CD1c-positive myeloid dendritic cell (primary cell): ENCODE measurements around the gene SLC6A18.
"Not testable (repeated sequence)": the region's sequence is repeated elsewhere in the genome, so short reads cannot be mapped to it uniquely, and the experiment has no call there.

Source experiments
- DNase-seq: peaks from one replicate; pipeline ENCODE4 v3.0.0-alpha.2; 2016; ENCODE audit errors: extremely low spot score

Gene SLC6A18

DNA sequence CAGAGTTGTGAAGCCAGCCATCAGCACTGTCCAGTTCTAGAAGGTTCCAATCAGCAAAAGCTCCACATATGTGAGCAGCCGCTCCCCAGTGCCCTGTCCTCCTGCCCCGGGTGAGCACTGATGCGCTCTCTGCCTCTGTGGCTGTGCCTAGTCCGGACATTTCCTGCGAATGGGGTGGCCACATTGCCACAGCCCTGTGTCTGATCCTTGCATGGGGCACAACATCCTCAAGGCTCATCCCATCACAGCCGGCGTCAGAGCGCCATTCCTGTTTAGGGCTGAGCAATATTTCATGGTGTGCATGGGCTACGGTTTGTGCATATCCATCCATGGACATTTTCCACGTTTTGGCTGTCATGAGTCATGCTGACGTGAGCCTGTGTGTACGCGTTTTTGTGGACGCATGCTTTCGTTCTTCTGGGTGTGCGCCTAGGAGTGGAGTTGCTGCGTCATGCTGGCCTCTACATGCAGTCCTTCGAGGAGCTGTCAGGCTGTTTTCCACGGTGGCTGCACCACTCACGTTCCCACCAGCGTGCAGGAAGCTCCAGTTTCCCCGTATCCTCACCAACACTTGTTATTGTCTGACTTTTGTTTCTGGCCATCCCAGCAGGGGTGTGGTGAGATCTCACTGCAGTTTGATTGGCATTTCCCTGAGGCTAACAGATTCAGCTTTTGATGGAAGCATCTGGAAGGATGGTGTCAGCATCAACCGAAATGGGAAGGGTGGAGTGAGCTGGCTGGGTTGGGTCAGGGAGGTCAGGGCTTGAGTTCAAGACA is 9.7 kb upstream of the SLC6A18 start:
- DNase-seq, result no peak

DNA sequence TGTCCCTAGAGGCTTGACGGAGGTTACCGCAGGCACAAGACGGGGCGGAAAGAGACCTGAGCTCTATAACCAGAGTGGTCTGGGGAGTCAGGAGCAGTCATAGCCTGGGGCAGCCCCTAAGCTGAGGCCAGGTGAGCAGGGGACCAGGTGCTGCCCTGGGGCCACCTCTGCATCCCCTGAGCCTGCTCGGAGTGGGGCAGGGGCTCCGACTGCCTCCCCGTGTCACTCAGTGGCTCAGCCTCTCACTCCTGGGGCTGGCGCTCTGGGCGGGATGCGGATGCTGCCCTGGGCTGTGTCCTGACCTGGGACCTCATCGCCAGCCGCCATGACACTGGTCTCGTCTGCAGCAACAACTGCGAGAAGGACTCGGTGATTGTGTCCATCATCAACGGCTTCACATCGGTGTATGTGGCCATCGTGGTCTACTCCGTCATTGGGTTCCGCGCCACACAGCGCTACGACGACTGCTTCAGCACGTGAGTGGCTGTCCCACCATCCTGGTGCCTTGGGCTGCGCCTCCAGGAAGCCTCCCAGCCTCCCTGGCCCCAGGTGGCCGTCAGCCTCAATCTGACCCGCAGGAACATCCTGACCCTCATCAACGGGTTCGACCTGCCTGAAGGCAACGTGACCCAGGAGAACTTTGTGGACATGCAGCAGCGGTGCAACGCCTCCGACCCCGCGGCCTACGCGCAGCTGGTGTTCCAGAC is 8.8 kb upstream of the SLC6A18 start:
- DNase-seq, result no peak

DNA sequence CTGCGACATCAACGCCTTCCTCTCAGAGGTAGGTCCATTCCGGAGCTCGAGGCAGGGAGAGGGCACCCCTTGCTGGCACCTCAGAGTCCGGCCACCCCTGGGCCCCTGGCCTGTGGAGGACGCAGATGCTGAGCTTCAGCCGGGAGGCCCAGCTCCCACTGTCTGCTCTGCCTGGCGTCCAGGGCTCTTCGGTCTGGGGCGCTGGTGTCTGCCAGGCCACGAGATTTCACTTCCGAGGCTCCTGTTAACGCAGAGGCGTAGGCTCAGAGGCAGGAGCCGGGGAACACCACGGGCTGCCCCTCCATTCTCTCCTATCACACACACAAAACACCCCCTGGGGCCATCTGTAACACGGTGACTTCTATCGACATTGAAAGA is 8.3 kb upstream of the SLC6A18 start:
- no peak for DNase-seq

DNA sequence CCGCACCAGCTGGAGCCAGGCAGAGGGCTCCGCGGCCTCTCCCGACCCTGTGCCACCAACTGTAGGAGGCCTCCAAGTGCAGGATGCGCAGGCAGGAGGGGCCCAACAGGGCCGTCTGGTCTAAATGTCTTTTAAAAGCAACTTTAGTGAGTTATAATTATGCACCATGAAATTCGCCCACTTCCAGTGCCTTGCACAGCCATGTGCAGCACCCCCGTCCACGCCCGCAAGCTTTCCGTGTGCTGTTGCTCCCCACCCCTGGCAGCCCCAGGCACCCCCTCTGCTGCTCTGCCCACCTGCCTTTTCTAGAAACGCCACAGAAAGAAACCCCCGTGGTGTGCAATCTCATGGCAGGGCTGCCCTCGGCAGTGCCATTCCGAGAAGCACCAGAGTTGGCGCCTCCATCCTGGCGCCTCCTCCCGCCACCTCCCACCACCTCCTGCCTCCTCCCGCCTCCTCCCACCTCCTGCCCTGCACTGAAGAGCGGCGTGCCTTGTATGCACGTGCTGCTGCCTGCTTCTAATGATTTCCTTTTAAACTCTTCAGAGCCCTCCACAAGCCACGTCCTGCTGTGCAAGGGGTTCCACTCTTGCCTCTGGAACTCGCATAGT is 7.5 kb upstream of the SLC6A18 start:
- no peak for DNase-seq

DNA sequence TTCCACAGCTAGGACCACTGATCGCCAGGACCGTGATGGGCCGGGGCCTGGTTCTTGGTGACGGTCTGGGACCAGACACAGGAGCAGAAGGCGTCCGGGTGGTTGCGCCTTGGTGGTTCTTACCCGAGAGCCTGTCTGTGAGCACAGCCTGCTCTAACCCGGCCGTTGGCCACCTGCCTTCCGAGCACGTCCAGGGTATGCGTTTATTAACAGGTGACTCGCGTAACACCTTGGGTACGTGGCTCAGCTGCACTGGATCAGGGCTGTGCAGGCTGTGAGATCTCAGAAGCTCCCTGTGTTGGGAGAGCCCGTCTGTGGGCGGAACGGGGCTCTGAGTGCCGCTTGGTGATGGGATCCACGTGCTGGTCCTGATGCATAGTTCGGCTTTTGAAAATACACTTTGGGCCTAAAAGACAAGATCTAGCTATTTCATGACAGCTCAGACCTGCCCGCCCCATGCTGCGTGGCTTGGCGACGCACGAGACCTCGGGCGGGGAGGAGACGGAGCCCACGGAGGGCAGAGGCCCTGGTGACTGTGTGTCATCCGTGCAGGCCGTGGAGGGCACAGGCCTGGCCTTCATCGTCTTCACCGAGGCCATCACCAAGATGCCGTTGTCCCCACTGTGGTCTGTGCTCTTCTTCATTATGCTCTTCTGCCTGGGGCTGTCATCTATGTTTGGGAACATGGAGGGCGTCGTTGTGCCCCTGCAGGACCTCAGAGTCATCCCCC is 6.7 kb upstream of the SLC6A18 start:
- no peak for DNase-seq

DNA sequence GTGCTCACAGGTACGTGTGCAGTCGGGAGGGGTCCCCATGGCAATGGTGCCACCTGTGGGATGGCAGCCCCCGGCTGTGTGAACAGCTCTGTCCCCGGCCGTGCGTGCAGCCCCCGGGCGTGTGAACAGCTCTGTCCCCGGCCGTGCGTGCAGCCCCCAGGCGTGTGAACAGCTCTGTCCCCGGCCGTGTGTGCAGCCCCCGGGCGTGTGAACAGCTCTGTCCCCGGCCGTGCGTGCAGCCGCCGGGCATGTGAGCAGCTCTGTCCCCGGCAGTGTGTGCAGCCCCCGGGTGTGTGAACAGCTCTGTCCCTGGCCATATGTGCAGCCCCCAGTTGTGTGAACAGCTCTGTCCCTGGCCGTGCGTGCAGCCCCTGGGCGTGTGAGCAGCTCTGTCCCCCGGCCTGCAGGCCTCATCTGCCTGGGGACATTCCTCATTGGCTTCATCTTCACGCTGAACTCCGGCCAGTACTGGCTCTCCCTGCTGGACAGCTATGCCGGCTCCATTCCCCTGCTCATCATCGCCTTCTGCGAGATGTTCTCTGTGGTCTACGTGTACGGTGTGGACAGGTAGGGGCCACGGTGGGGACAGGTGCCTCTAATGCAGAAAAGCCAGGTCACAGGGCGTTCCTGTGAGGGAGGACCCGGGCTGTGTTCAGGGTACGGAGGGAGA is 5.9 kb upstream of the SLC6A18 start:
- DNase-seq, result no peak

DNA sequence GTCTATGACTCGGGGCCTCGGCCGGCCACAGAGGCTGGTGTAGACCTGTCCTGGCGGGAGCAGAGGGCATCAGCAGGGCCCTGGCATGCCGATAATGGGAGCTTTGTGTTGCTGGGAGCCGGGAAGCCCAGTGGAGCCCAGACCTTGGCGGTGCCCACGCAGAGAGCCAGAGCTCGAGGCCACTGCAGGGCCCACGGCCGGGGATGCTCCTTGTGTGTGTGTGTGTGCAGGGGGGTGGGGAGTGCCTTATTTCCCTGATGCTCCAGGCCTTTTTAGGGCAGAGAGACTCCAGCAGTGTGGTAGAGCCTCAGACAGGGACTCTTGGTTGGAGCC is 5.4 kb upstream of the SLC6A18 start:
- DNase-seq, result no peak

DNA sequence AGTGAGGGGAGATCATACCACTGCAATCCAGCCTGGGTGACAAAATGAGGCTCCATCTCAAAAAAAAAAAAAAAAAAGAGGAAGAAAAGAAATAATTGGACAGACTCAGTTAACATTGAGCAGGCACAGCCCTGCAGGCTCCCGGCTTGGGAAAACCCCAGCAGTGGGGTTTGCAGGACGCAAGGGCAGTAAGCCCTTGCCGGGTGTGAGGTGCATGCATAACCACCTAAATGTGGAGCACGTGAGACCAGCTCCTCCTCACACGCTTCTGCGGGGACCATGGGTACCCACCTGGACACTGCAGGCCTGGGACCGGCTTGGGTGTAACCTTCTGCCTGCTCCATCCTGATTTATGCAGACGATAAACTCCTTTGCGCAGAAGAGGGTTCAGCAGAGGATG is 4.8 kb upstream of the SLC6A18 start:
- DNase-seq, result no peak

DNA sequence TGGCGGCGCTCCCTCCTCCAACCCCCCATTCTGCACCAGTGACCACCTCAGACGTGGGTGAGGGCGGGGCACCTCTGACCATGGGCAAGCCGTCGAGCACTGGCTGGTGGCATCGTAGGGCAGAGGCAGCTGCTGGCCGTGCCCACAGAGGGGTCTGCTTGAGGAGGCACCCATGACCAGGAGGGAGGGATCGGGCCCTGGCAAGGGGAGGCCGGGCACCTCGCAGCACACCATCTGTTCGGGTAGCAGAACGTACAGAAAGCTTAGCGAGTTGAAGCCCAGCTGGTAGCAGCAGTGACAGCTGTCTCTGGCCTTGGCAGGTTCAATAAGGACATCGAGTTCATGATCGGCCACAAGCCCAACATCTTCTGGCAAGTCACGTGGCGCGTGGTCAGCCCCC is 4.3 kb upstream of the SLC6A18 start:
- DNase-seq, result no peak

DNA sequence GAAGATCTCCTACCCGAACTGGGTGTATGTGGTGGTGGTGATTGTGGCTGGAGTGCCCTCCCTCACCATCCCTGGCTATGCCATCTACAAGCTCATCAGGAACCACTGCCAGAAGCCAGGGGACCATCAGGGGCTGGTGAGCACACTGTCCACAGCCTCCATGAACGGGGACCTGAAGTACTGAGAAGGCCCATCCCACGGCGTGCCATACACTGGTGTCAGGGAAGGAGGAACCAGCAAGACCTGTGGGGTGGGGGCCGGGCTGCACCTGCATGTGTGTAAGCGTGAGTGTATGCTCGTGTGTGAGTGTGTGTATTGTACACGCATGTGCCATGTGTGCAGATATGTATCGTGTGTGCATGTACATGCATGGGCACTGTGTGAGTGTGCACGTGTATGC is 3.5 kb upstream of the SLC6A18 start:
- DNase-seq, result no peak

DNA sequence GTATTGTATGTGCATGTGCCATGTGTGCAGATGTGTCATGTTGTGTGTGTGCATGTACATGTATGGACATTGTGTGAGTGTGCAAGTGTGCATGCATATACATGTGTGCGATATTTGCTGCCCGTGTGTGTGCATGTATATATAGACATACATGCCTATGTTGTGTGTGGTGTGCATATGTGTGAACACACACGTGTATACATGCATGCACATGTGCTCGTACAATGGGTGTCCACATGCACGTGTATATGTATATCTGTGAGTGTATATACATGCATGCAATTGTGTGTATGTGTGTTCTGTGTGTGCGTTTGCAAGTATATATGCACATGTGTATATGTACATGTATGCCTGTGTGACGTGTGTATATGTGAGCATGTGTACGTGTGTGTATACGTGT is 3.0 kb upstream of the SLC6A18 start:
- DNase-seq, result no peak

DNA sequence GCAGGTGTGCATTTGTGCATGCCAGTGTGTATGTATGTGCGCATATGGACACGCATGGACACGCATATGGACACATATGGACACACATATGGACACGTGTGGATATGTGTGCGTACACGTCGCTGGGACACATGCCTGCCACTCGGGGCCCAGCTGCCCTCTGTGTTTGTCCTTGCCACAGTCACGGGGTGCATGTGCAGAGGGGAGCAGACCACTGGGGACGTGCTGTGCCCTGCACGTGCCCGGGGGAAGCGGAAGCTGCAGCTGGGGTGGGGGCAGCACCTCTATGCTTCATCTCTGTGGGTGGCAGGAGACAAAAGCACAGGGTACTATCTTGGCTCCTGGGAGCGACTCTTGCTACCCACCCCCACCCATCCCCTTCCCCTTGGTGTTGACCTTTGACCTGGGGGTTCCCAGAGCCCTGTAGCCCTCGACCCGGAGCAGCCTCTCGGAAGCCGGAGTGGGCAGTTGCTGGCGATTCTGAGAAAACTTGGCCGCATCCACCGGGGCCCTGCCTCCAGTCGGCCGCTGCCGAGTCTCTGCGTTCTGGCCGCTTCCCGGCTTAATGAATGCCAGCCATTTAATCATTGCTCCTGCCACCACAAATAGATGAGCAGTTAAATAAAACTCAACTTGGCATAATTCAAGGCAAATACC is 2.4 kb upstream of the SLC6A18 start:
- no peak for DNase-seq

DNA sequence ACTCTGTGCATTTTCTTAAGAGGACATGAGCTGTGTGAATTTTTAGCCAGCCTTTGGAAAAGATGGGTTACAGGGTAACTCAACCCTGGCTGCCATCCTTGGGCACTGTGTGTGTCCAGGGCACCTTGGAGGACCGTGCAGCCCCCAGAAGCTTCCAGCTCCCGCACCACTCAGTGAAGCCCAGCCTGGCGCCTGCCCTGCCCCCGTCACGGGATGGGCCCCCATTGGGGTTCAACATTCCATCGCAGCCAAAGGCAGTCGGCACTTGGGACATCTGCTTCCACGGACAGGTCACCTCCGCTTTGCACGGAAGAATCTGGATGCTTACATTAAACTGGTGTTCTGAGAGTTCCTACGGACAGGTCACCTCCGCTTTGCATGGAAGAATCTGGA is 1.9 kb upstream of the SLC6A18 start:
- DNase-seq, result no peak

DNA sequence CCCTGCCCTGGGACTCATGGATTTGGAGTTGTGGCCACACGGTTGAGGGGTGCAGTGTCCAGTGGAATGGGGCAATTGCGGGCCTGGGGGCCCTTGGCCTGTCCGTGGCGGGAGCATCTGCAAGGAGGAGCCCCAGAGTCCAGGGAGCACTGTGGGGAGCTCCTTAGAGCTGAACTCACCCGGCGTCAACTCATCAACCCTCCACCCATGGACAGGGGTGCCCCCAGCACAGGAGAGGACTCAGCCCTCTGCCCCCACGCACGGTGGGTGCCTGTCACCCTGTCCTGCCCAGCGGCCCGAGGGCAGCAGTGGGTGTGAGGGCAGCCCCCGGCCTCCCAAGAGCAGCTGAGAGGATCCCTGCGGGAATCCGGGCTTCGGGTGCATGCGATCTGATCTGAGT is 550 bp upstream of the SLC6A18 start:
- DNase-seq, result no peak

DNA sequence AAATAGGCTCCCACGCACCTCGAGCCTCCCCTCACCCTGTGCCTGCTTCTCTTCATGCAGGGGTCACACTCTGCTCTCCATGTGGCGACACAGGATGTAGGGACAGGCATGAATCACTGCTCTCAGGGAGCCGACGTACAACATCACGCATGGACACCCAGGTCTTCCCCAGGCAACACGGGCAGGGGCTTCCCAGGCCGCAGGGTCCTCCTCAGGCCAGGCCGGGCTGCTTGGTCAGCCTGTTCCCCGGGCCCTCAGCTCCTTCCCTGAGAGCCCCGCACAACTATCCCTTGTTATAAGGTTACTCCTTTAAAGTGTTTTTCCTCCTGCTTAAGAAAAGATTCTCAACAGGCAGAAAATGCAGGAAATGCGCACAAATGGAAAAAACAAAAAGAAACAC is 1.1 kb downstream of the SLC6A18 start:
- no peak for DNase-seq

DNA sequence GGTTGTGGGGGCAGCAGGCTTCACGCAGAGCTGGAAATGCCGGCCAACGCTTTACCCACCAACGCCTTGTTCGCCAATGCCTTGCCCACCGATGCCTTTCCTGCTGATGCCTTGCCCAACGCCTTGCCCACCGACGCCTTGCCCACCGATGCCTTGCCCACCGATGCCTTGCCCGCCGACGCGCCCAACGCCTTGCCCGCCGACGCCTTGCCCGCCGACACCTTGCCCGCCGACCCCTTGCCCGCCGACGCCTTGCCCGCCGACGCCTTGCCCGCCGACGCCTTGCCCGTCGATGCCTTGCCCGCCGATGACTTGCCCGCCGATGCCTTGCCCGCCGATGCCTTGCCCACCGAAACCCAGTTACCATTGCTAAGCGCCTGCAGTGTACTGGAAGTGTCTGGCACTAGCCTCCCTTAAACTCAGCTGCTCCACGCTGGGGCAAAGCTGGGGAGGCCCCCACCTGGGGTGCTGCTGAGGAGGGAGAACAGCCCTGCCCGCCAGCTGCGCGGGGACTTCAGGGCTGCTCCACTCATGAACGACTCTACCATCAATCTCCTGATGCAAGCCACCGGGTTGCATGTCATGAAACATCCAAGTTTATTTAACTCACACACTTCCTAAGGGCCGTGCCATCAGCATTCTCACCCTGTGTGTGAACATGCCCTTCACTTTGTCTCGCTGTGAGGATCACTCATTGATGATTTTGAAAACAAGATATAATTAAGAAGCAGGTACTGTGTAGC is 1.8 kb downstream of the SLC6A18 start:
- DNase-seq, result no peak

DNA sequence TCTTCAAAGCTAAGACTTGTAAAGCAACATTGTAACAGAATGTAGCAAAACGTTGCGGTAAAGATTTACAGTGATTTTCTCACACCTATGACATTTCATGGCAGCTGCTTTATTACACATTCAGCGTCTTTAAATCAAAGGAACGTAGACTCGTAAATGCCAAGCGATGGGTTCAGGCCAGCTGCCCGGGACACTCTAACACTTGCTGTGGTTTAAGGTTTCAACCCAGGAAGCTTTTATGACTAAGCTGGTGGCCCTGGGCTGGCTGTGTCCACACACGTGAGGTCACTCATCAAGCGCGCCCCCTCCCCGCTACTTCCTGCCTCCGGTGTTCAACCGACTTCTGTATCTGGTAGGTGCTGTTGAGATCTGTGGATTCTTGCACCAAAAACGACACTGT is 2.5 kb downstream of the SLC6A18 start:
- no peak for DNase-seq

DNA sequence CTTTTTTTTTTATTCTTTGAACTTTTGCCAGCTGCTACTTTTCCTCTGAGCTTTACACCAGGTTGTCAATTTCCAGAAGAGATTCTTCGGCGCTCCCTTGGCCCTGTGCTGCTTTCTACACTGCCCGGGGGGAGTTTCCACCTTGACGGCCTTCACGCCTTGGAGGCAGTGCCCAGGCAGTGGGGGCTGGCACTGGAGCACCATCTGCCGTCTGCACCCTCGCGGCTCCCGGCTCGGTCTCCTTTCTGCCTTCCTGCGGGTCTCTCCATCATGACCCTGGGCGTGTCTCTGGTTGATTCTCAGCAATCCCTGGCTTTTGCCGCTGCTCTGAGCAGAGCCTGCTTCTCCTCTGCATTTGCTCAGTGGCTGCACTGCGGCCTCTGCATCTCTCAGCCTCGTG is 2.9 kb downstream of the SLC6A18 start:
- DNase-seq, result no peak

DNA sequence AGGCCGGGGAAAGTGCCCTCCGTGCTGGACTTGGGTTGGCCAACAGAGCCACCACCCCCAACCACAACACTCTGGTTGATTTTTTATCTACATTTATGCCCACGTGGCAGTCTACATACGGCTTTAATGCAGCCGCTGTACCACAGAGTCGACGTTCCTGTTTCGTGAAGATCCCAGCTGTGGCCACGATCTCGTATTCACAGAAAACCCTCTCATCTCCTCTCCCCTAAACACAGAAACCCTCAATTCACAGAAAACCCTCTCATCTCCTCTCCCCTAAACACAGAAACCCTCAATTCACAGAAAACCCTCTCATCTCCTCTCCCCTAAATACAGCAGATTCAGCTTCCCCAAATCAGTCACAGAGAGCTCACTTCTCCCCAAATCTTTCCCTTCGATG is 3.8 kb downstream of the SLC6A18 start:
- DNase-seq, result not testable (repeated sequence)

DNA sequence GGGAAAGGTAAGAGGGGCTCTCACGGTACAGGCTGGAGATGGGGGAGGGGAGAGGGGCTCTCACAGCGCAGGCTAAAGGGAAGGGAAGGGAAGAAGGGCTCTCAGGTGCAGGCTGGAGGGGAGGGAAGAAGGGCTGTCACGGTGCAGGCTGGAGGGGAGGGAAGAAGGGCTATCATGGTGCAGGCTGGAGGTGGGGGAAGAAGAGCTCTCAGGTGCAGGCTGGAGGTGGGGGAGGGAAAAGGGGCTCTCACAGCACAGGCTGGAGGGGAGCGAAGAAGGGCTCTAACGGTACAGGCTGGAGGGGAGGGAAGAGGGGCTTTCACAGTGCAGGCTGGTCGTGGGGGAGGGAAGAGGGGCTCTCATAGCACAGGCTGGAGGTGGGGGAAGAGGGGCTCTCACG is 4.6 kb downstream of the SLC6A18 start:
- DNase-seq, result no peak

DNA sequence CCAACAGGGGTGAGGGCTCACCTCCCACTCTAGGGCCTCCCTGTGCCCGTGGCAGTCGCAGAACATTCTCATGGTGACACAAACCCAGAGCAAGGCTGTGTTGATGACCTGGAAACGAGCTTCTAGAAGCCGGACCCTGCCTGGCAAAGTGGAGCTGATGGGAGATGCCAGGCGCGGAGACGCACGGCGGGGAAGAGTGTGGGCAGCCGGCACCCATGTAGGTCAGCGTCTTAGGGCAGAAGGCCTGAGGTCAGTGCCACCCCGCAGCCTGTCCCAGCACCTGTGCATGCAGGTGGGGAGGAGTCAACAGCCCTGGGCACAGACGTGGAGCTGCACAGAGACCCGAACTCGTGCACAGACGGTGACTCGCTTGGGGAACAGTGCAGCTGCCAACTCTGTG is 5.4 kb downstream of the SLC6A18 start:
- no peak for DNase-seq
